NCI-H2107 treated with DMSO at 0.1 percent for 48 hours (cell line): ENCODE measurements around the gene OXSR1.
"Not testable (repeated sequence)": the region's sequence is repeated elsewhere in the genome, so short reads cannot be mapped to it uniquely, and the experiment has no call there.

ENCODE experiments used
- DNase-seq: peaks from one replicate; lab custom pipeline; 2025; ENCODE audit not compliant: unreplicated experiment; lab: John Stamatoyannopoulos, UW

The OXSR1 gene

GRCh38 chr3:38219609-38220197 lies 54.4 kb downstream of the OXSR1 start:
- no peak for DNase-seq

DNA sequence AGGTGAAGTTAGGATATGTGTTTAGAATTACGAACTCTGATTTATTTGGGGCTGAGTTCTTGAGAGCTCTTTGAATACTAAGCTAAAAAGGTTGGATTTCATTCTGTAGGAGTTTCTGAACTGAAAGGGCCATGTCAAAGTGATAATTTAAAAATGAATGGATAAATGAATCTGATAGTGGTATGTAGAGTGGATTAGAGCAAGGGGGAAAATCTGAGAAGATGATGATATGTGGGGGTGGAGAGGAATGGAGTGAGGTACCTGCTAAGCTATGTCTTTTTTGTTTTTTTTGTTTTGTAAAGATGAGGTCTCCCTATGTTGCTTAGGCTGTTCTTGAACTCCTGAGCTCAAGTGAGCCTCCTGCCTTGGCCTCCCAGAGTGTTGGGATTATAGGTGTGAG lies 55.7 kb downstream of the OXSR1 start:
- DNase-seq = no peak

- DNase-seq = no peak
These were observed 56.8 kb downstream of the OXSR1 start for GRCh38 chr3:38222032-38222634.

- no peak for DNase-seq
These were observed 59.0 kb downstream of the OXSR1 start for GRCh38 chr3:38224357-38224756.

- DNase-seq = no peak
These were observed 60.9 kb downstream of the OXSR1 start for GRCh38 chr3:38226273-38226672.

DNA sequence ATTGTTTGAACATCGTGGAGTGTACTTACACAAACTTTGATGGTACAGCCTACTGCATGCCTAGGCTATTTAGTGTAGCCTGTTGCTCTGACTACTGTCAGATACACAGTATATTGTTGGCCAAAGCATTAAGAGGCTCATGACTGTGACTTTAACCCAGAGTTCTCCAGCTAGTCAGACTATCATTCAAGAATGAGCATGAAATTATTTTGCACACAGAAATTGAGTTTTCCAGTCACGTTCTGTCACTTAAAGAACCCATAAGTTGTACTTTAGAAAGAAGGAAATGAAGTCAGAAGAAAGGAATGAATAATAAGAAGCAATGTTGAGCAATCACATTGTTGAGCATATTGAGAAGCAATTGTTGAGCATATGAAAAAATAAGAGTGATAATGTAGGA lies 62.7 kb downstream of the OXSR1 start:
- no peak for DNase-seq

GRCh38 chr3:38229036-38229435 lies 63.7 kb downstream of the OXSR1 start:
- no peak for DNase-seq

DNA sequence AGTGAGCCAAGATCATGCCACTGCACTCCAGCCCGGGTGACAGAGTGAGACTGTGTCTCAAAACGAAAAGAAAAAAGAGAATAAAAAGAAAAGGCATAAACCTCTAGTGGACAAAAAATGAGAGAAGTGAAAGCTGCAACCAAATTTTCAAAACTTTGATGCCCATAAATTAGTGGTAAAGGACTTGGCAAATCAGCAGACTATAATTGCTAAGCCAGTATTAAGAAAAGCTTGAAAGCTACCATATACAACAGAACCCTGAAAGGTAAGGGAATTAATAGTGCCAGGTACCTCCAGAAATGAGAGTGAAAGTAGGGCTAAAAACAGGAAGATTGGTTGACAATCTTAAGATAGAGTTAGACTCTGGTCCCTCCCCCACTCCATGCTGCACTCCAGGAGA lies 67.4 kb downstream of the OXSR1 start:
- no peak for DNase-seq

DNA sequence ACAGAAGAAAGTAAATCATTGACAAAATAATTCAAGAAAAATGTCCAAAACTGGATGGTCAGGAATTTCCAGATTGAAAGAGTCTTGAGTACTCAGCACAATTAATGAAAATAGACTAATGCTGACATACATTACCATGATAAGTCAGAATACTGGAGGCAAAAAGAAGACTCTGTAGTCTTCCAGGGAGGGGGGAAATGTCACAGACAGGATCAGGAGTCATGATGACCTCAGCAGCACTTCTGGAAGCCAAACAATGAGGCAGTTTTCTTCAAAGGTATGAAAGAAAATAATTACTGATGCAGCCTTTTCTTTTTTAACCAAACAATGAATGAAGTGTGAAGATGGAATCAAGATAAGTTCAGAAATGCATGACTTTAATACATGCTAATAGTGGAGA lies 70.1 kb downstream of the OXSR1 start:
- no peak for DNase-seq

- DNase-seq = no peak
These were observed 73.2 kb downstream of the OXSR1 start for GRCh38 chr3:38238416-38239008.

DNA sequence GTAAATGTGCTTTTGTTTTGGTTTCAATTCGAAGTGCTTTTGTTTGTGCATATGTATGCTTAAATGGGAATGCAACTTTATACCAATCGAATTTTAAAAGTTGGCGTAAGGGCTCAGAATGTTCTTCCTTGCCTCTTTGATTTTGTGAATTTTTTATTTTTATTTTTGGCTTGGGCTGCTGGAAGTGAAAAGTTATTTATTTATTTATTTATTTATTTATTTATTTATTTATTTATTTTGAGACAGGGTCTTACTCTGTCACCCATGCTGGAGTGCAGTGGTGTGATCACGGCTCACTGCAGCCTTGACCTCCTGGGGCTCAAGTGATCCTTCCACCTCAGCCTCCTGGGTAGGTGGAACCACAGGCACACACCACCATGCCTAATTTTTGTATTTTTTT lies 77.5 kb downstream of the OXSR1 start:
- not testable (repeated sequence) for DNase-seq

DNA sequence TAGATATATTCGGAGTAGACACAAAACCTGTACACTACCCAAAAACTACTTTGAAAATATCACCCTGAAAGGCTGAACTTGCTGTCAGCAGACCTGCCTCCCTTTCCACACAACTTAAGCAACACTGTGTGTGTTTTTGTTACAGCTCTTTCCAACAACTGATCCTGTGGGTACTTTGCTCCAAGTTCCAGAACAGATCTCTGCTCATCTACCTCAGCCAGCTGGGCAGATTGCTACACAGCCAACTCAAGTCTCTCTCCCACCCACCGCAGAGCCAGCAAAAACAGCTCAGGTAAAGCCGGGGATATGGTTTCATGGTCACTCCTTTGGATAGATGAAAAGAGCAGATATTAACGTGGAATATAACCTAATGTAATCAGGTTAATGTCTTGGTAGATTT lies 80.6 kb downstream of the OXSR1 start:
- no peak for DNase-seq

- no peak for DNase-seq
These were observed 82.2 kb downstream of the OXSR1 start for GRCh38 chr3:38247366-38248035.

DNA sequence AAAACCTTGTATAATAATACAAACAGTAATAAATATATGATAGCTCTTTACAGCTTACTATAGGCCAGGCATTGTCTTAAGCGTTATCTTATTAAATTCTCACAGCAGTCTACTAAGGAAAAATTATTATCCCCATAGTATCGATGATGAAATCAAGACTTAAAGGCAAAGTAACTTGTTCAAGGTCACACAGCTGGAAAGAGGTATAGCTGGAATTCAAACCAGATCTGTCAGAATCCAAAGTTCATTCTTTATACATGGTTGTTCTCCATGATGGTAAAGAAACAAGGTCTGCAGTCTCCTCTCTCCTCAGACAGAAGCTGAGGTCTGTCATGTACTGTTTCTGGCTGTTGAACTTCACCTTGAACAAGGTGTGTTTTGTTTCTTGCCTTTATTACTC lies 84.9 kb downstream of the OXSR1 start:
- DNase-seq = no peak

GRCh38 chr3:38251197-38251596 lies 85.9 kb downstream of the OXSR1 start:
- DNase-seq = no peak

DNA sequence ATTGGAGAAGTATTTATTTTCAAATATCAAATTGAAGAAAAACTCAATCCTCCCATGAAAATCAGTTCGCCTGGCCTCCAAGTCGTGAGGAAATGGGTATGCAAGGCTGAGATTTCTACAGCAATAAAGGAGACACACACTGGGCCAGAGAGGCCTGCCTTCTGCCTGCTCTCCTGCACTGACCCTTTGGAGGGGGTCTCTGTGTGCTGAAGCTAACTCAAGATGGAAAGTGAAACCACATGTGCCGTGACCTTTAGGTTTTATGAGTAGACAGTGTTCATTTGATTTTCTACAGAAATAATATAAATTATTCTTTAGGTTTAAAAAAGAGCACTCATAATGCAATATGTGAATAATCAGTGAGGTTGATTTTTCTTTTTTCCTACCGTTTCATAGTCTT lies 88.4 kb downstream of the OXSR1 start:
- no peak for DNase-seq

GRCh38 chr3:38254872-38255271 lies 89.5 kb downstream of the OXSR1 start:
- no peak for DNase-seq

DNA sequence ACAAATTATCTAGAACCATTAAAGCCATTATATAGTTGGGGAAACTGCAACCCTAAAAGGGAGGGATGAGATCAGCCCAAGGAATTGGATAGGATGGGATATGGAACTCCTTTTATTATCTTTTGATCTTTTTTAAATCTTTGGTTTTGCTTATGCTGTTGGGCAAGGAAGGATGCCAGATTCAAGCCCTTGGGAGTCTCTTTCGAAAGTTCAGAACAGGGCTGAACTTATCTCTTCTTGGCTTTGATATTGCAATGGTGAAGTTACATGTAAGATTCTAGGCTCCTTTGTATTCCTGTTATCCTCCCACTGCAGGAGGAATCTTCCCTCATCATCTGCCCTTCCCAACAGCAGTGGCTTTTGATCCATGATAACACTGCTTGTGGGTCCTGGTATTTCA lies 90.3 kb downstream of the OXSR1 start:
- no peak for DNase-seq

- DNase-seq = no peak
These were observed 92.2 kb downstream of the OXSR1 start for GRCh38 chr3:38257583-38257982.

DNA sequence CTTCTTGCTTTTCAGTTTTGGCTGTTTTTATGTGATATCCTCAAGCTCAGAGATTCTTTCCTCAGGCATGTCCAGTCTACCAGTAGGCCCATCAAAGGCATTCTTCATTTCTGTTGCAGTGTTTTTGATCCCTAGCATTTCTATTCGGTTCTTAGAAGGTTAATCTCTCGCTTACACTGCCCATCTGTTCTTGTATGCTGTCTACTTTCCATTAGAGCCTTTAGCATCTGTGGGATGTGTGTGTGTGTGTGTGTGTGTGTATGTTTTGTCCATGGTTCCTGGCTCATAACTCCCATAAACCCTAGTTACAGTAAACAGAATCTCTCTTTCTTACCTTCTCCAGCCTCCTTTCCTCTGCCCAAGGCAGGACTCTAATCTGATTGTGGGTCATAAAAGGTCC lies 95.1 kb downstream of the OXSR1 start:
- DNase-seq = no peak

DNA sequence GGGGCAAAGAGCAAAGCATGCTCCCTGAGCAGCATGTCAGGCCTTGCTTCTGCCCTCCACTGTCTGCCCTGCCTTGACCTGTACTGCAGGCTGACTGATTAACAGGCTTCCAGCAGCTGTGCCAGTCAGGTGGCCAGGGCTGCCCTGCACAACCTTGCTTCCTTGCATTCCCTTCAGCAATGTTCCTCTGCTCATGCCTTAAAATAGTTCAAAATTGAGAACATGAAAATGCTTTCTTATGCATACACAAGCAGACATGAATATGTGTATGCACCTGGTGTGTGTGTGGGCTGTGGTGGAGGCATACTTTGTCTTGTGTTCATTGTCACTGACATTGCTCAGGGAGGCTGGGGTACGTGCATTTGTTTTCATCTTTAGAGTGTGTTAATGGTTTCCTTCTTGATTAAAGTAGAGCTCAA lies 99.0 kb downstream of the OXSR1 start:
- no peak for DNase-seq

GRCh38 chr3:38264779-38265178 lies 99.4 kb downstream of the OXSR1 start:
- no peak for DNase-seq
